GM12892 (cell line): Measurements from ENCODE around the gene ERG.

ENCODE experiments used
- POLR2A ChIP-seq: IDR thresholded peaks from 2 replicates; pipeline ENCODE4 v1.6.1; 2011; ENCODE audit warnings: low read depth, low read length, control low read depth
- POLR2AphosphoS5 ChIP-seq: IDR thresholded peaks from 2 replicates; pipeline ENCODE4 v1.6.1; 2011; ENCODE audit warnings: low read depth, low read length, control low read depth

DNA sequence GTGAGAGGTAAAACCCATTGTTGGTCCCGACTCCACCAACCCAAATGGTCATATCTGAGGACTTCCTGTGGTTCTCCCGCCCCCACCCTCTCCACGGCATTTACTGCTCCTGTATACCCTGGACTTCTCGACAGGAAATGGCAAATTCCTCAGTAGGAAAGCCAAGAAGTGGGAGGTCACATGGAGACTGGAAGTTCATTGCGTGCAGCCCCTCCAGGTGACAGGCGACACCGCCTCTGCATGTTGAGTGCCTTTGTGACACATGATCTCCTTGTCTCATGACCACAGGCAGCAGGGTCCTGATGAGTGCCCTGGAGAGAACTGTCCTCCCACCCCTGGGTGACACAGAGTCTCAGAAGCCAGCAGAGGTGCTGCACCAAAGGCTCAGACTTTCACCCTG is 24.2 kb downstream of the ERG start:
- no peak for TF ChIP-seq POLR2AphosphoS5
- TF ChIP-seq POLR2A, result no peak
